ENCODE data around the gene RPL18.
A peak's percentile ranks its signal among the peaks of the same experiment; 100 is the strongest.

RPL18 gene

DNA sequence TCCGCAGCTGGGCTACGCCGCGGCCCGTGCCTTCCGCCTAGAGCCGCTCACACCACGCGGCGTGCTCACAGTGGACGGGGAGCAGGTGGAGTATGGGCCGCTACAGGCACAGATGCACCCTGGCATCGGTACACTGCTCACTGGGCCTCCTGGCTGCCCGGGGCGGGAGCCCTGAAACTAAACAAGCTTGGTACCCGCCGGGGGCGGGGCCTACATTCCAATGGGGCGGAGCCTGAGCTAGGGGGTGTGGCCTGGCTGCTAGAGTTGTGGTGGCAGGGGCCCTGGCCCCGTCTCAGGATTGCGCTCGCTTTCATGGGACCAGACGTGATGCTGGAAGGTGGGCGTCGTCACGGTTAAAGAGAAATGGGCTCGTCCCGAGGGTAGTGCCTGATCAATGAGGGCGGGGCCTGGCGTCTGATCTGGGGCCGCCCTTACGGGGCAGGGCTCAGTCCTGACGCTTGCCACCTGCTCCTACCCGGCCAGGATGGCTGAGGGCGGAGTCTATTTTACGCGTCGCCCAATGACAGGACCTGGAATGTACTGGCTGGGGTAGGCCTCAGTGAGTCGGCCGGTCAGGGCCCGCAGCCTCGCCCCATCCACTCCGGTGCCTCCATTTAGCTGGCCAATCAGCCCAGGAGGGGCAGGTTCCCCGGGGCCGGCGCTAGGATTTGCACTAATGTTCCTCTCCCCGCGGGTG lies 10.8 kb upstream of the RPL18 start:
- peak in 1 of 5 experiments; percentile 10 for DNase-seq

DNA sequence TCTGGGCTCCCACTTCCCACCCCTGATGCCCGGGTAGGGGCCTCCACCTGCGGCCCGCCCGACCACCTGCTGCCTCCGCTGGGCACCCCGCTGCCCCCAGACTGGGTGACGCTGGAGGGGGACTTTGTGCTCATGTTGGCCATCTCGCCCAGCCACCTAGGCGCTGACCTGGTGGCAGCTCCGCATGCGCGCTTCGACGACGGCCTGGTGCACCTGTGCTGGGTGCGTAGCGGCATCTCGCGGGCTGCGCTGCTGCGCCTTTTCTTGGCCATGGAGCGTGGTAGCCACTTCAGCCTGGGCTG lies 10.3 kb upstream of the RPL18 start:
- DNase-seq = no peak

DNA sequence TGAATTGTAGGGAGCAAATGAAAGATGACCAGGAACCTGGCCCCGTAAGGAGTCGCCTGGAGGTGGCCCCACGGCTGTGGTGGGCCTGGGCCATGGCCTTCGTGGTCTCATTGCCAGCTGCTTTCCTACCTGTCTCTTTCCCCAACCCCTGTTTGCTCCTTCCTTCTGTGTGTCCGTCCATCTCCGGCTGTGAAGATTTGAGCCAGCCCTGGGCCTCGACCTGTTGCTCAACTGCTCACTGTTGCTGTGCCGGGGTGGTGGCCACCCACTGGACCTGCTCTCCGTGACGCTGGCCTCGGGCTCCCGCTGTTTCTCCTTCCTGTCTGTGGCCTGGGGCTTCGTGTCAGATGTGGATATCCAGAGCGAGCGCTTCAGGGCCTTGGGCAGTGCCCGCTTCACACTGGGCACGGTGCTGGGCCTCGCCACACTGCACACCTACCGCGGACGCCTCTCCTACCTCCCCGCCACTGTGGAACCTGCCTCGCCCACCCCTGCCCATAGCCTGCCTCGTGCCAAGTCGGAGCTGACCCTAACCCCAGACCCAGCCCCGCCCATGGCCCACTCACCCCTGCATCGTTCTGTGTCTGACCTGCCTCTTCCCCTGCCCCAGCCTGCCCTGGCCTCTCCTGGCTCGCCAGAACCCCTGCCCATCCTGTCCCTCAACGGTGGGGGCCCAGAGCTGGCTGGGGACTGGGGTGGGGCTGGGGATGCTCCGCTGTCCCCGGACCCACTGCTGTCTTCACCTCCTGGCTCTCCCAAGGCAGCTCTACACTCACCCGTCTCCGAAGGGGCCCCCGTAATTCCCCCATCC lies 9.7 kb upstream of the RPL18 start:
- DNase-seq = no peak

DNA sequence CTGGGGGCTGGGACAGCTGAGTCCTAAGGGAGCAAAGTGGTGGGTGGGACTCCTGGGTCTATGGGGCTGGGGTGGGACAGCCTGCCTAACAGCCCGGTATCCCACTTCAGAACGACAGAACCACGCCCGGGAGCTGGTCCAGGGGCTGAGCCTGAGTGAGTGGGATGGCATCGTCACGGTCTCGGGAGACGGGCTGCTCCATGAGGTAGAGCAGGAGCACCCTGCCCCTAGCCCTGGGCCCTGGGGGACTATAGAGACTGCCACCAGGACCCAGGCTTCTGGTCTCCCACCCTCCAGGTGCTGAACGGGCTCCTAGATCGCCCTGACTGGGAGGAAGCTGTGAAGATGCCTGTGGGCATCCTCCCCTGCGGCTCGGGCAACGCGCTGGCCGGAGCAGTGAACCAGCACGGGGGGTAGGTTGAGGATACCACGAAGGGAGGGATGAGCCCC lies 8.9 kb upstream of the RPL18 start:
- no peak for DNase-seq

DNA sequence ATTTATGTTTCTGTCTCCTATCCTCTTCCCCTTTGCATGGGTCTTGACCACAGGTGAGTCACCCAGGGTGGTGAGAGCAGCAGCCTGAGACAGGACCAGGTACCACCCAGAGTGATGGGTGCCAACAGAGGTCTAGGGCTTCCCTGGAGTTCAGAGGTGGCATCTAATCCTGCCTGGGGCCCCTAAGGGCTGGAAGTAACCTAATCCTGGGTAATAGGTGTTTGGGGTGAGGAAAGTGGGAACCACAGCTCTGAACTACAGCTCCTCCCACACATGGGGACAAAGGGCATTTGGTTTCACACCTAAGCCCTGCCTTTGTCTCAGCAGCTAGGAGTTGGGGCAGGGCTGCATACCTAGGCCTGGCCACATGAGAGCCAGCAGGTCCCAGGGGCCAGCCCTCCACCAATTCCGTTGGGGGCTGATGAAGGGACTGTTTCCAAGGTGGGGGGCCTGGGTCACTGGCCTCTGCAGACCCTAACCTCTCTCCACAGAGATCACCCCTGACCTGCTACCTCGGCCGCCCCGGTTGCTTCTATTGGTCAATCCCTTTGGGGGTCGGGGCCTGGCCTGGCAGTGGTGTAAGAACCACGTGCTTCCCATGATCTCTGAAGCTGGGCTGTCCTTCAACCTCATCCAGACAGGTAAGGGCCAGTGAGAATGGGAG lies 8.4 kb upstream of the RPL18 start:
- no peak for DNase-seq

DNA sequence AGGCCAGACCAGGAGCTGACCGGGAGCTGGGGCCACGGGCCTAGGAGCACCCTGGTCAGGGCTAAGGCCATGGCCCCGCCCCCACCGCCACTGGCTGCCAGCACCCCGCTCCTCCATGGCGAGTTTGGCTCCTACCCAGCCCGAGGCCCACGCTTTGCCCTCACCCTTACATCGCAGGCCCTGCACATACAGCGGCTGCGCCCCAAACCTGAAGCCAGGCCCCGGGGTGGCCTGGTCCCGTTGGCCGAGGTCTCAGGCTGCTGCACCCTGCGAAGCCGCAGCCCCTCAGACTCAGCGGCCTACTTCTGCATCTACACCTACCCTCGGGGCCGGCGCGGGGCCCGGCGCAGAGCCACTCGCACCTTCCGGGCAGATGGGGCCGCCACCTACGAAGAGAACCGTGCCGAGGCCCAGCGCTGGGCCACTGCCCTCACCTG lies 6.9 kb upstream of the RPL18 start:
- DNase-seq = no peak

DNA sequence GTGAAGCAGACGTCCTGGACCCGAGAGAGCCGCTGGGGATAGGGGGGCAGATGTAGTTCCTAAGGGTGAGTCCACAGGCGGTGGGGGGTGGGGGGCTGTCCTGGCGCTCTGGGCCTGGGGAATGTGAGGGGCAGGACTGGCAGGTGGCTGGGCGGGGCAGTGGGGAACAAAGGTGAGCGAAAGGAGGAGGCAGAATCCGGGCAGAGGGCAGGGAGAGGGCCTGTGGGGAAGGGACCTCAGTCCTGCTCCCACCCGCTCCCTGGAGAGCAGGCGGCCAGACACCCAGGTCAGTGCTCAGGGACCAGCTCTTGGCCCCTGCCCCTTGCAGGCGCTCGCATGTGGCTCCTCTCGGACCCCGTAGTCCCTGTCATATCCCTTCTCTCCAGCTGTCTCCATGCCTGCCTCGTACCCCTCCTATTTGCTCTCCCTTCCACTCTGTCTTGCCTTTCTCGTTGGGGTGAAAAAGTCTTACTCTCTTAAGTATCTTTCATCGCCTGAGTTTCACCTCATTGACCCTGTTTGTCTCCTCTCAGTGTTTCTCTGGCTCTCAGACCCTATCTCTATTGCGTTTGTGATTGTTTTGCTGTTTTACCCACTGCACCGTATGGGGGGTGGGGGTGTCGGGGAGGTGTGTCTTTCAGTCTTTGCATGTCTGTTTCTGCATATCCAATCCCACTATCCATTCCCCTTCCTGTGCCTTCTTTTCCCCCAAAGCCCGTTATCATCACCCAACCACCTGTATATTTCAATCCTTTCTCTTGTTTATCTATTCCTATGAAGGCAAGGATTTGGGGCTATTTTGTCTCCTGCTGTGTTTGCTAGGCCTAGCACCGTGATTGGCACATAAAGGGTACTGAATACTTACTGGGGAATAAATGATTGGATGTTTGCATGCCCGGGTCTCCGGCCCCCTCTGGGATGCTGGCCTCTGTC lies 6.1 kb upstream of the RPL18 start:
- no peak for DNase-seq

DNA sequence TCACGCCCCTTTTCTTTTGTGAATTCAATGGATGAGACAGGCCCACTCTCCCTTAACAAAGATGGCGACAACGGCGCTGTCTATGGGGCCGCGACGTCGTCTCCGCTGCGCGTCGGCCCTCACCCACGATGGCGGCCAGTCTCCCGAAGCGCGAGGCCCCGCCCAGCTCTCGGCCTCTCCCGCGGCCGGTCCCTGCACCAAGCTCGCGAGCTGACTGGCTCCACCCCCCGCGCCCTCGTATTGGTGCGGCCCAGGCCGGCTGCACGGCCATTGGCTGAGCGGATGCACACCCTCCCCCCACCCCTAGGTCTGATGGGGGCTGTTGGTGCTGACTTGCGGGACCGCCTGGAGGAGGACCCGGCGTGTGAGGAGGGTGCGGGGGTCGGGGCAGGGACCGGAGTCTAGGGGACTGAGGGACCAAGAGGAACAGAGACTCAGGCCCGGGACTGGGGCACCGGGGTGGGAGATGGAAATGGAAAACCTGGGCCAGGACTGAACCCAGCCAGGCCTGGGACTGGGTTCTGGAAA lies 5.2 kb upstream of the RPL18 start:
- DNase-seq = peak; percentile 87 to 99 (median 93)

DNA sequence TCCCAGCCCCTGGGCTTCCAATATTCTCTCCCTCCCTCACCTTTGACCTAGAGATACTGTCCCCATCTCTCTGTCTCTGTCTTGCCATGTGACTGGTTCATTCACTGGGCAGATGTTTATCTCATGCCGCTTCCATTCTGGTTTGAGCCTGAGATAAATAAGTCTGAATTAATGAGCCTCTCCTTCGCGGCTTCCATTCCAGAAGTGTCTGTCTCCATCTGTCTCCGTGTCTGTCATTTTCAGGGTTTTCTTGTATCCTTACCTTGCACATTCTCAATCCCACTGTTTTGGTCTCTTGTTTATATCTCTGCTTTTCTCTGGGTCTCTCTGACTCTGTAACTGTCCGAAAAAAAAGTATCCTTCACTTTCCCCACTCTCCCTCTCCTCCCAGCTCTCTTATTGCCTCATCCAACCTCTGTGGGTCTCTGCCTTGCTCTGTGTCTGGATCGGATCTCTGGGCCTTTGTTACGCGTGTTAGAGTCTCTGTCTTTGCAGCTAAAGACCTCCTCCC lies 4.6 kb upstream of the RPL18 start:
- DNase-seq = no peak

DNA sequence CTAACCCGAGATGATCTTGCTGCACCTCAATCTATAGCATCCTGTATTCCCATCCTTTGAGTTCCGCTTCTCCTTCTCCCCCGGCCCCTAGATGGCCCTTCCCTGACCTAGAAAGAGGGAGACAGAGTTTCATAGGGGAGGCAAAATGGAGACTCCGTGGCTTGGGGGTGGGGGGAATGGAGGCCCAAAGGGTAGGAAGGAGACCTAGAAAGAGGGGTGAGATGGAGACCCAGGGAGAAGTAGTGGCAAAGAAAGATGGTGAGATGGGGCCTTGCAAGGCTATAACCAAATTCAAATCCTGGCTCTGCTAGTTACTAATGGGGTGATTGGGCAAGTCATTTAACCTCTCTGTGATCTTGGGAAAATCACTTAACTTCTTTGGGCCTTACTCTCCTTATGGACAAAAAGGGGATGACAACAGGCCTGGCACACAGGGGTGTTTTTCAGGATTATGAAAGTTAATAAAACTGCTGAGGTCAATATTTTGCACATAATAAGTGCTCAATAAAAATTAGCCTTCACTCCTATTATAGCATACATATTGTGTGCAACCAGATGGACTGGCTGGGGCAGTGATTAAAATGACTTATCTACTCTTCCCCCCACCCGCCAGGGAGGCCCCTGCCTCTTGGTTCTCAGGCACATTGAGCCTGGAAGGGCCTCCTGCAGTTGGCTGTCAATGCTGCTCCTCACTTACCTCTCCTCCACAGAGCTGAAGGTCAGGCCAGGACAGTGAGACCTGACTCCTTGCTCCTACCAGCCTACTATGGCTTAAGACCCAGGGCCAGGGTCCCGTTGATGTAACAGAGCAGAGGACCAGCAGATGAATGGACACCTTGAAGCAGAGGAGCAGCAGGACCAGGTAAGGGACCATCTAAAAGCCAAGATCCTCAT lies 961 bp upstream of the RPL18 start:
- DNase-seq = no peak

DNA sequence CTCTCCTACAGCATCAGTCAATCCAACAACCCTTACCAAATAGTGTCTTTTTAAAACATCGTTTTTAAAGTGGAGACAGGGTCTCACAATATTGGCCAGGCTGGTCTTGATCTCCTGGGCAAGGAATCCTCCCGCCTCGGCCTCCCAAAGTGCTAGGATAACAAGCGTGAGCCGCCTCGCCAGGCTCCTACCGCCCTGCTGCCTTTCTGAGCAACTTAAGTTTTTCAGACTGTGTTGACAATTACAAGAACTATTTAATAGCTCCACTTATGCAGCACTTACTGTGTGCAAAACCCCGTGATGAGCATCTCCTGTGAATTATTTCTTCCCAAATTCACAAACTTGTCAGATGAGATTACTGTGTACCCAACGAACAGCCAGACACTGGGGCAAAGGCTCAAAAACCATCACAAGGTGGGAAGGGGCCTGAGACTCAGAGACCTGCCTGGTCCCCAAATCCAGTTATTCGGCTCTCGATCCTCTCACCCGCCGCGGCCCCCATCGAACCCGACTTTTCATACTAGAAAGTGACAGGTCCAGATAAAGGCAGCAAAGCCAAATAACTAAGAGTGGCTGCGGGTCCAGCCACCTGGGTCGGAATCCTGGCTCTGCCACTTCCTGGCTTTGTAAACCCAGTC lies 581 bp downstream of the RPL18 start:
- no peak for DNase-seq

DNA sequence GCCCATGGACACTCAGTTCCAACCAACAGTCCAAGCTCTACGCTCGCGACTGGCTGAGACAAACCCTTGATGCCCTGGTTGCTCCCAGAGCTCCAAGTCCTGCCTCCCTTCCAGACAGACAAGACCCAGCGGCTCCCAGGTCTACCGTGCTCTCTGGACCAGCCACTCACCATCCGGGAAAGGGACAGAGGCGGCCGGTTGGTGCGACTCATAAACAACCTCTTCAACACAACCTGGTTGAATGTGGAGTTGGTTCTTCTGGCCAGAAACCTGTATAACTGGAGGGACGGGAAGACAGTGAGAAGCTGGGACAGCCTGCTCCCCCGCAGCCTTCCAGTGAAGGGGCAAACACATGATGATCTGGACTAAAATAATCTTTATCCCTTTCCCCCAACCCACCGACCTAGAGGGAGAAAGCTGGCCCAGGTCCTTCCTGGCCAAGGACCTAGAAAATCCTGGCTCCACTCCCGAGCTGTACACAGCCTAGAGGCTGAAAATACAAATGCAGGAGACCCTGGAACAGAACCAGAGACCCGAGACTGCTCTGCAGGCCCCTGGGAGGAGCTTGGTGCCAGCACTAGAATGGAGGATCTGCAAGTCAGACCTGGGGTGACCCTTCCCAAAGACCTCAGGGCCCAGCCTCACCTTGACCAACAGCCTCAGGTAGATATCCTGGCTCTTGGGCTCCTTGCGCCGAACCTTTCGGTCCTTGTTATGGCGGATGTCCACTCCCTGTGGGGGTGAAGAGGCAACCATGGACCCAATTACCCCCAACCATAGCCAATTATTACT lies 1.6 kb downstream of the RPL18 start:
- DNase-seq = no peak

DNA sequence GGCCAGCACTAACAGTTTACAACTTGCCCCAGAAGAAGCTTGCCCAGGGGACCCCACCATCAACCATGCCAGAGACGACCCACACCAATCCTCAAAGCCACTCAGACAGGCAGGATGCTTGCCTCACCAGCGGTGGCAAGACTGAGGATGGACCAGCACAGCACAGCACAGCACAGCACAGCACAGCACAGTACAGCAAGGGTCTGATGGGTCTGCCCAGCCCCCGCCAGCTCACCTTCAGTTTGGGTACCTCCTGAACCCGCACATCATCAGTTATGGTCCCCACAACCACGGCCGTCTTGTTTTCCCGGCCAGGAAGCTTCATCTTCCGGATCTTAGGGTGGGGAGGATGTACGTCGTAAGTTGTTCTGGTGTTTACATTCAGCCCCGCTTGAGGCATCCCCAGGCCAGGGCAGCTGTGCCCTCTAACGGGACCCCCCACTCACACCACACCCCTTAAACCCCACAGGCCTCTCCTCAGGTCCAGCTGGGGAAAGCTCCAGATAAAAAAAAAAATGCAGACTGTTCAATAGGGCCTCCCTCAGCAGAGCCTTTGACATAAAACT lies 2.4 kb downstream of the RPL18 start:
- DNase-seq = peak in 1 of 5 experiments; percentile 42

DNA sequence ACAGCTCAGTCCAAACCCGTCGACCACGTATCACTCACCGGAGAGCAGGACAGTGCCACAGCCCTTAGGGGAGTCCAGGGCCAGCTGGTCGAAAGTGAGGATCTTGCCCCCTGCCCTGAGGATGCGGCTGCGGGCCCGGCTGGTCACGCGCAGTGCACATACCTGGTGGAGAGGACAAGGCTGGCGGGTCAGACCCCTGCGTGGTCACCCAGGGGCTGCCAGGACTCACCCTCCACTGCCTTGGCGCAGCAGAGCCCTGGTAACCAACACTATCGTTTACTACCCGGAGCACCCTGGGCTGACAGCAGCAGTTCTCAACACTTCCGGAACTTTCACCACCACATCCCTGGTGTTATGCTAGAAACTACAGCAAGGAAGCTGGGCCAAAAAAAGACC lies 2.9 kb downstream of the RPL18 start:
- peak in 1 of 5 experiments; percentile 59 for DNase-seq

DNA sequence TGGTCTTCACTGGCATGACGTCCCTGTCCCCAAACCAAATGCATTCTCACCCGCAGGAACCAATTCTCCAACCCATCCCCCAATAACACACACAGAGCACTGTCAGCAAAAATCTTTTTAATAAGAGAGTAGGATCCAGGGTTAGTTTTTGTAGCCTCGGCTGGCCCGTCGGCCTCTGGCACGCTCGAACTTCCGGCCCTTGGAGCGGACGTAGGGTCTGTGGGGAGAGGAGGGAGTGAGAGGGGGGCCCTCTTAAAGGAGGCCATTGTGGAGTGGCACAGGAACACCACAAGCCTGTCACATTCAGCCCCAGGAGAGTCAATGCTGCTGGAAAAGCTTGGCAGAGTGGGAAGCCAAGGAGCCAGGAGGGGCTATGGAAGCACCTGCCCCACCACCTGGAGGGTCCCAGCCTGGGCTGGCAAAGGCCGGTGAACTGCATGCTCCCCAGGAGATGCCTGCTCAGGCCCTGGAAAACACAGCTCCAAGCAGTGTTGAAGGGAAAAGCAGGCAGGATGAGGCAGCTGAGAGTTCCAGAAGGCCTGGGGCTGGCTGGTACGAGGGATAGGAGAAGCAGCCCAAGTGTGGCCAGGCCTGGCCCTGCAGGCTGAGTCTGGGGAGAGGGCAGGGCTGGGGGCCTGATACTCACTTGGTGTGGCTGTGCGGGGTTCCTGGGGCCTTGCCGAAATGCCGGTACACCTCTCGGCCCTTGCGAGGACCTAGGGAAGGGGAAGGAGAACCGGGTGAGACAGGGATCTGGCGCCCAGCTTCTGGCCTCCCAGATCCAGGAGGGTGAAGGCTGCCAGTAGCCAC lies 3.5 kb downstream of the RPL18 start:
- DNase-seq = no peak

DNA sequence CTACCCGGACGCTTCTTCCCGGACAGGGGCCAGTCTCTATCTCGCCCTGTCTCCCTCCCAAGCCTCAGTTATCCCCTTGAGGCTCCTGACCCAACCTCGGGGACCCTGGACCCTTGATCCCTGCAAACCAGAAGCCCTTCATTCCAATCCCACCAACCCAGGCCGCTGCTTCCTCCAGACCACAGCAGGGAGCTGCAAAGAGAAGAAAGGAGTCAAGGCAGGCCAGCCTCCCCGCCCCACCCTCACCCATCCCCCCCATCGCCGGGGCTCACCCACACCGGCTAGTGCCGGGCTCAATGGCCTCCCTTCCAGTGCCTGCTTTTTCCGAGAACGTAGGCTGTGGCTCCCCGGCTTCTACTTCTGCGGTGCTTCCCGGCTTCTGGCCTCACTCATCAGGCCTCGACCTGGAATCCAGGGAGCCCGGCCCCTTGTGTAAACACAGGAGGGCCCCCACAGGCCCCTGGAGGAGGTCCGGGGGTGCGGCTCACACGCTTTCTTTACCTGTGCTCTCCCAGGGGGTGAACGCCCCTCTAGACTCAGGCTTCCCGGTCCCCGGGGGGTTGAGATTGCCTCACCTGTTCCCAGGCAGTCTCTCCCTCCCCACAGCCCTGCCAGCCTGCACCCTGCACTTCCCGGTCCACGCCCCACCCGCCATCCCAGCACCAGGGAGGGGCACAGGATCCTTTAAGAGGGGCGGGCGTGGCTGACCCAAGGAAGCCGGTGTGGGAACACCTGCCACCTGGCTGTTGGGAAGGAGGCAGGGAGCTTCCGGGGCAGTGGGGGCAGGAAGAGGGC lies 4.3 kb downstream of the RPL18 start, which contains the start of gene FAM83E:
TSS of gene FAM83E (minus strand) at position 641 of the 795 bp plus-strand sequence. CDS start 1,704 bp downstream, outside the sequence.
- DNase-seq = no peak

DNA sequence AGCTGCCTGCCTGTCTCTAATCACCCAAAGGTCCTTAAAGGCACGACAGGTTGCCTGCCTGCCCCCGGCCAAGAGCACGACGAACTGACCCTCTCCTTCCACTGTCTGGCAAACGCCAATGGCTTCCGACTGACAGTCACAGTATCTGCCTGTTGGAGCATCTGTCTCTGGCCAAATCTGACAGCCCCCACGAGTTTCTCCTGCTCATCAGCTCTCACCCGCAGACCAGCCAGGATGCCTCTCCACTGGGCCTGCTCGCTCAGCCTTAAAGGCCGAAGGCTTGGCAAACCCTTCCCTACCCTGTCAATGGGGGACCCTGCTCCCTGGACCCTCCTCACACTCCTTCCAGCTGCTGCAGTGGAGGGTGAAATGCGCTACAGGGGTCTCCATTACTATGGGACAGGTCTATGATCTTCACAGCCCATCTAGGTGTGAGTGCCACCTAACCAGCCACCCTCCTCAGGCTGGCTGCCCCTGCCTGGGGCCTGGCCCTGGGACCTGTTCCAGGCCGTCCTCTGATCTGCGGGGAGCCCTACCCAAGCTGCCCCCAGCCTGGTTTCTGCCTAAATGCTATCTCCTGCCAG lies 5.0 kb downstream of the RPL18 start:
- DNase-seq = no peak
